ENCODE measurements around the gene PLIN4.
A peak's percentile ranks its signal among the peaks of the same experiment; 100 is the strongest.

The PLIN4 gene

GRCh38 chr19:4523306-4524110, 5.2 kb upstream of the PLIN4 start:
- no peak for DNase-seq

DNA sequence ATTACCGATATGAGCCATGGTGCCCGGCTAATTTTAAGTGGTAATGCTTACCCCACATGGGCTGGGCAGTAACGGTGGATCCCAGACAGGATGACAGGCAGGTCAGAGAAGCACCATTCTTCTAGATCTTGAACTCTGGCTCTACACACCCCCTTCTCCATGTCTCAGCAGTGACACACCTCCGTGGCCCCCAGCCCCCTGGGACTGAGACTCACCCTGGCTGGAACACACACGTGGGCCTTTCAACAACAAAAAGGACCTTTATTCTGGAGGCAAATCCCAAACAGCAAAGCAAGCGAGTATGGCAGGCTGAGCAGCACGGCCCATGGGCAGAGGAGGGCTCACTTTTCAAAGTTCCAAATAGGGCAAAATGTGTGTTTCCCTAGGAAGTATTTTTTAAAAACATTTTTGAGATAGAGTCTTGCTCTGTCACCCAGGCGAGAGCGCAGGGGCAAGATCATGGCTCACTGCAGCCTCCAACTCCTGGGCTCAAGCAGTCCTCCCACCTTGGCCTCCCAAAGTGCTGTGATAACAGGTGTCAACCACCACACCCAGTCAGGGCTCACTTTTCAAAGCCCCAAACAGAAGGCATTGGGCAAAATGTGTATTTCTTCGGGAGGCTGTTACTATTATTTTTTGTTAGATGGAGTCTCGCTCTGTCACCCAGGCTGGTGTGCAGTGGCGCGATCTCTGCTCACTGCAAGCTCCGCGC, 4.2 kb upstream of the PLIN4 start:
- no peak for DNase-seq

- DNase-seq: no peak
Measured at GRCh38 chr19:4521888-4522242, 3.6 kb upstream of the PLIN4 start.

DNA sequence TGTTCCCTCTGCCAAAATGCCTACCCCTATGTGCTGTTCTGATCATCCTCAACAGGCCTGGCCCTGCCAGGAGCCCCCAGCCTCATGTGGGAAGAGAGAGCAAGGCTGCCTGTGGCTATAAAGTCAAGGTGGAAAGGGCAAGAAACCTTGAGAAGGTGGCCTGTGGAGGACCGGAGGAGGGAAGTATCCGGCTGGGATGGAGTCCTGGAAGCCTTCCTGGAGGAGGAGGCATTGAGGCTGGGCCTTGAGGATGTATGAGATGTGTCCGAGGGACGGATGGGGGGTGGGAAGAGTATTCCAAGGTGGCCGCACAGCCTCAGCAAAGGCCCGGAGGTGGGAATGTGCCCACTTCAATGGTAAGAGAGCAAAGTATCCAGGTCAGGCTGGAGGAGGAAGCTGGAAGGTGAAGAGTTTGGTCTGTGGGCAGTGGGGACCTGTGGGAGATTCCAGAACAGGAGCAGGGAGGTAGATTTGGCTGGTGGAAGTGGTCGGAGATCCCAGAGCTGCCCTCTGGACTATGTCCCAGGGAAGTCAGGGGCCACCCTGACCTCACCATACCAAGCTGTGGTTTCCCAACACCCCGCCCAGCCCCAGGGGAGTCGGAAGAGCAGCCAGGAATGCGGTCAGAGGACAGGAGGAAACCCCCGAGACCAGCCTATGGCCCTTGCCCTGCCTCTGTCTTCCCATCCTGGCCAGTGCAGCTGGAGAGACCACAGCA, 3.0 kb upstream of the PLIN4 start:
- no peak for DNase-seq

DNA sequence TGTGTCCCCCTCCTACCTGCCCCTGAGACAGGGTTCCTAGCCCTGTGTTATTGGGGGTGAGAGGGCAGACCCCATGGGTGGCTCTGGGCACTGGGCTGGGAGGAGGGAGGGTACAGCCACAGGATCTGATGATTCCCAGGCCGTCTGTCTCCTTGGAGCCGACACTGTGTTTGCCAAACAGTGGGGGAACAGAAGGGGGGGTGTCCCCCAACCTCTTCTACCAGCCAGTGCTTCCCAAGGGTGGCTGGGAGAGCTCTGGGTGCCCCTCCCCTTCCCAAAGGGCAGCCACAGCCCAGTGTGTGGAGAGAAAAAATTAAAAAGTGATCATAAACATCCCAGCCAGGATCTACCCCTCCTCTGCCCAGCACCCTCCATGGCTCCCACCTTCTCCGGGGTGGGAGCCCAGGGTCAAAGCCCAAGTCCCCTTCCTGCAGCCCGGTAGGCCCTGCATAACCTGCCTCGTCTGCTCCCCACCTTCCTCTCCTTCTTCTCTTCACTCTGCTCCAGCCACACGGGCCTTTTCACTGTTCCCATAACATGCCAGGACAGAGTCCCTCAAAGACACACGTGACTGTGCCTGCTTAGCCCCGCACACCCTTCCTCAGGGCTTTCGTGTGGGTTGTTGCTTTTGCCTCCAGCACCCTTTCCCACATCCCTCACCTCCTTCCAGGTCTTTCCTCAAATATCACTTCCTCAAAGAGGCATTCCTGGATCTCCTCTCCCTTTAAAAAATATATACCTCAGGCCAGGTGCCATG, 1.4 kb upstream of the PLIN4 start:
- no peak for DNase-seq

DNA sequence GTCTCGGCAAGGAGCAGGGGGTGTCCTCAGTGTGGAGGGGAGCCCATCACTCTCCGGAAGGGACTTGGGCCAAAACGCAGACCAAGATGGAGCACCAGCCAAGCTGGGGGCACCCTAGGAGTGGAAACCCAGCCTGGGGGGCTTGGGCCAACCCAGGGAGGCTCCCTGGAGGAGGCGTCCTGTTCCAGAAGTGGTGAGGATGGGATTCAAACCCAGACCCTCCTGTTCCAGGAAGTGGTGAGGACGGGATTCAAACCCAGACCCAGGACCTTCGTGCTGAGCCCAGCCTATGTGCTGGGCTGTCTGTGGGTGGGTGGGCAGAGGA, 848 bp upstream of the PLIN4 start:
- DNase-seq: no peak

GRCh38 chr19:4517451-4518057, 732 bp downstream of the PLIN4 start:
- no peak for DNase-seq

DNA sequence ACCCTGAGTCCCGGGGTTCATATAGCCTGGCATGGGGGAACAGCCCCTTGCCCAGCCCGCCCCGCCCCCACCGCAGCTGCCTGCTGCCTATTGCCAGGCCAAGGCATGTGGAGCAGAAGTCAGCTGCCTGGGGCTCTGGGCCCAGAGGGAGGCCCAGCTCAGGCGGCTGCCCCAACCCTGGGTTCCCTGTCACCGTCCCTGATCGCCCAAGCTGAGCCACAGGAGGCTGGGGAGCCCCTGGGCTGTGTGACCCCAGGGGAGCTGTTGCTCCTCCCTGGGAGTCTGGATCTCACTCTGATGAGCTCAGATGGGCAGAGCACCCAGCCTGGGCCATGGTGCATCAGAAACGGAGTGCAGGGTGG, 1.4 kb downstream of the PLIN4 start:
- DNase-seq: no peak

DNA sequence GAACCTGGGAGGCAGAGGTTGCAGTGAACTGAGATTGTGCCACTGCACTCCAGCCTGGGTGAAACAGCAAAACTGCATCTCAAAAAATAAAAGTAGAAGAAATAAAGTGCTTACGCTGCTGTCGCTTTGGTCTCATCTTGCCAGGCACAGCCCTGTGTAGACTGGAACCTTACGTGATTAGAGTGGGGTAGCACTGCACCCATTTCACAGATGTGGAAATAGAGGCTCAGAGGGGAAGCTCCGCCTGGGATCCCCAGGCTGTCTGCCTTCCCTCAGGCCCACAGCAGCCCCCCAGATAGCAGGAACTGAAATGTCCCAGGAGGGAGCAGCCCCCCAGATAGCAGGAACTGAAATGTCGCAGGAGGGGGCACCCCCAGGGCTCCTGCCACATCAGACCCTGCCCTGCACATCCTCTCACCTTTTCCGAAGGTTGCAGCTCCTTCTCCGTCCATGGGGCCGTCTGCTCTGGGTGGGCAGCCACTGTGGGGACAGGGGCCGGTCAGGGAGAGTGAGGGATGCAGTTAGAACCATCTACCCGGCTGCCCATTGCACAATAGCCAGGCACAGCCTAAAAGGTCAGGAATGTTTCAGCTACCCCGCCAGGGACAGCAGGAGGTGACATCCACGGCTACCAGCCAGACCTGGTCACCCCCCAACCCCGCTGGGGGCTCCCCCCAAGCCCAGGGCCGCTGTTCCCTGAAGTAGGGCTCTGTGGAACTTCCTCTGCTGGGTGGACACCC, 1.9 kb downstream of the PLIN4 start:
- no peak for DNase-seq

DNA sequence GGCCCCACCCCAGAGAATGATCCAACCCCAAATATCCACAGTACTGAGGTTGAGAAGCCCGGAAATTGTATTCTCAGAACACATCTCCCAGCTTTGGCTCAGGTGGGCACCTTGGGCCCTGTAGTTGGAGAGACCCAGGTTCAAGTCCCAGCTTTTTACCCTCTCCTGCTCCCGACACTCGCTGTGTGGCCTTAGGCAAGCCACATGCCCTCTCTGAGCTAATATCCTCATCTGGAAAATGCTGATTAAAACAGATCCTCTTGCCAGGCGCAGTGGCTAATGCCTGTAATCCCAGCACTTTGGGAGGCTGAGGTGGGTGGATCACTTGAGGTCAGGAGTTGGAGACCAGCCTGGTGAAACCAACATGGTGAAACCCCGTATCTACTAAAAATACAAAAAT, 2.6 kb downstream of the PLIN4 start:
- DNase-seq: no peak

DNA sequence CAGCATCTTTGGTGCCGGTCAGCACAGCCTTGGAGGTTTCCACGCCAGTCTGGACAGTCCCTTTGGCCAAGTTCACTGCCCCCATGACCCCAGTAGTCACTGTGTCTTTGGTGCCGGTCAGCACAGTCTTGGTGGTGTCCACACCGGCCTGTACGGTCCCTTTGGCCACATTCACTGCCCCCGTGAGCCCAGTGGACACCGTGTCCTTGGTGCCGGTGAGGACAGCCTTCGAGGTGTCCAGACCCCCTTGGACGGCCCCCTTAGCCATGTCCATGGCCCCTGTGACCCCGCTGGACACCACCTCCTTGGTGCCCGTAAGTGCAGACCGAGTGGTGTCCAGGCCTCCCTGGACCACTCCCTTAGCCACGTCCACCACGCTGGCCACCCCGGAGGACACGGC, 5.0 kb downstream of the PLIN4 start:
- no peak for DNase-seq

DNA sequence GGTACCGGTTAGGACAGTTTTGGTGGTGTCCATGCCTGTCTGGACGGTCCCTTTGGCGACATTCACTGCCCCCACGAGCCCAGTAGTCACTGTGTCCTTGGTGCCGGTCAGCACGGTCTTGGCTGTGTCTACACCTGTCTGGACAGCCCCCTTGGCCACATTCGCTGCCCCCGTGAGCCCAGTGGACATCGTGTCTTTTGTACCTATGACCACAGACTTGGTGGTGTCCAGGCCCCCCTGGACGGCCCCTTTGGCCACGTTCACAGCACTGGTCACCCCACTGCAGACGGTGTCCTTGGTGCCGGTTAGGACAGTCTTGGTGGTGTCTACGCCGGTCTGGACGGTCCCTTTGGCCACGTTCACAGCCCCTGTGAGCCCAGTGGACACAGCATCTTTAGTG, 6.2 kb downstream of the PLIN4 start:
- DNase-seq: no peak

- no peak for DNase-seq
Measured at GRCh38 chr19:4511300-4512054, 6.8 kb downstream of the PLIN4 start.

DNA sequence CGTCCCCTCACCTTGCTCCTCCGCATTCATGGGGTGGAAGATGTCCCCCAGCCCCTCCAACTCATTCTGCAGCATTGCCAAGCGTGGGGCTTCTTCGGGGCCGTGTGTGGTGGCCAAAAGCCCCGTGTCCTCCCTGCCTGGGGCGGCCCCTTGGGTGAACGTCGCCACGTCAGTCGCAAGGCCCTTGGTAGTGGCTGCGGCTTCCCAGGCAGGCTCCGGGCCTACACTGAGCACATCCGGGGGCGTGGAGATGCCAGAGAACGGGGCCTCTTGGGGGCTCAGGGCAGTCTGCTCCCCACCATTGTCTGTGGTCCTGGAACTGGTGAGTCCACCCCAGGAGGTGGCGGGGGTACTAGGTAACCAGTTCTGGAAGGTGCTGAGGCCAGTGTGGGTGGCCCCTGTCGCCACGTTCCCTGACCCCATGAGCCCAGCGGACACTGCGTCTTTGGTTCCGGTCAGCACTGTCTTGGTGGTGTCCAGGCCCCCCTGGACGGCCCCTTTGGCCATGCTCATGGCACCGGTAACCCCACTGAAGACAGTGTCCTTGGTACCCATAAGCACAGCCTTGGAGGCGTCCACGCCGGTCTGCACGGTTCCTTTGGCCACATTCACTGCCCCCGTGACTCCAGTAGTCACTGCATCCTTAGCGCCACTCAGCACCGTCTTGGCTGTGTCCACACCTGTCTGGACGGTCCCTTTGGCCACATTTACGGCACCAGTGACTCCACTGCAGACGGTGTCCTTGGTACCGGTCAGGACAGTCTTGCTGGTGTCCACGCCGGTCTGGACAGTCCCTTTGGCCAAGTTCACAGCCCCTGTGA, 7.6 kb downstream of the PLIN4 start:
- DNase-seq: no peak

- DNase-seq: no peak
Measured at GRCh38 chr19:4508698-4509097, 9.6 kb downstream of the PLIN4 start.

DNA sequence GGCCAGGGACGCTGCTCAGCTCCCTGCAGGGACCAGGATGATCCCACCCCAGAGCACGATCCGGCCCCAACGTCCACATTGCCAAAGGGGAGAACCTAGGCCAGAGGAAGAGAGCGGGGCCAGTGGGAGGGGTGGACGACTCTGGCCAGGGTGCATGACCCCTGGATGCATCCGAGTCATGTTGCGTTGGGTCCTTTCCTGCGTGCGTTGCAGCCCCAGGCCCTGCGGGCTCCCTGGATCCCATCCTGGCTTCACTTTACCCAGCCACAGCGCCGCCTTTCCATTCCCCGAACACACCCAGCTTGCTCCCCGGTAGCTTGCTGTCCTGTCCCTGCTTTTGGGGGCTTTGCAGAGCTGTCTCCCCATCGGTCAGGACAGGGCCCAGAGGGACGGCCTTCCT, 10.5 kb downstream of the PLIN4 start:
- DNase-seq: no peak

DNA sequence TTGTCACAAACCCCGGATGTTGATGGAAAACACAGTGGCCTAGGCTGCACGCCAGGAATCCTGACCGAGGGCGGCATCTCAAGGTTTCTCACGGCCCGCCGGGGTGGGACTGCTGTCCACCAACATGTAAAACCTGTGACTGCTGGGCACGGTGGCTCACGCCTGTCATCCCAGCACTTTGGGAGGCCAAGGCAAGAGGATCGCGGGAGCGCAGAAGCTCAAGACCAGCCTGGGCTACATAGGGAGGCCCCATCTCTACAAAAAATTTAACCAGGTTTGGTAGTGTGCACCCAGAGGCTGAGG, 11.2 kb downstream of the PLIN4 start:
- DNase-seq: no peak

DNA sequence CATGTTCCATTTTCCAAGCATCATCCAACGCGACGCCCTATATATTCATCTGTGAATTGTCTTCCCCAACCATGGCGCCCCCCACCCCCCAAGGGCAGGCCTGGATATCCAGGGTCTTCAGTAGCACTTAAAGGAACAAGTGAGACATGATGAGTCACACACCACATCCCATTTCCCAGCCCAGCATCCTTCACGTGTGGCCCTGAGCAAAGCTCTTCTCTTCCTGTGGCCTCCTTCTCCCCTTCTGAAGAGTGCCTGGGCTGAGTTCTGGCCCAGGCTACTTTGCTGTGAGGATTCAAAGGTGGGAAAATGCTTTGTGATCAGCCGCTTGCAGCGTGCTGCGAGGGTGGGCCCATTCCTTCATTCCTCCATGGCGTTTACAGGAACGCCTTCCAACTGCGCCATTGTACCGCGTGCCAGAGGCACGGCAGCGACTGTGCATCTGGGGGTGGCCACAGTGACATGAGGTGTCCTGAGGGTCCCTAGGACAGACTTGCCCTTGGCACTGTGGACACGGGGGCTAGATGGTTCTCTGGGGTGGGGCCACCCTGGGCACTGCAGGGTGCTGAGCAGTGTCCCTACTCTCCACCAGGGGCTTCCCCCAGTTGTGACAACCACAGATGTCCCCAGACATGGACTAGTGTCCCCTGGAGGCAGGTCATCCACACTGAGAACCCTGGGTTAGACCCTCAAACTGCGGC, 11.7 kb downstream of the PLIN4 start:
- peak; percentile 68 for DNase-seq

GRCh38 chr19:4505570-4506448, 12.5 kb downstream of the PLIN4 start:
- no peak for DNase-seq

Measured in fibroblast of skin of abdomen (primary cell).